Cardiac muscle cell (in vitro differentiated cells and primary cell): ENCODE results near the gene SCAMP5. TPM values are rescaled to one million over a fixed set of nuclear protein-coding genes. Genes with fewer than 3 reads are reported as not detected.

Source experiments
- DNase-seq, 2 donors: peaks; one replicate each; pipeline versions ENCODE4 v3.0.0 to v3.0.0-alpha.2; 2010 to 2017; ENCODE audit warnings: low read depth in 1 of 2, low spot score in 1 of 2
- H3K27ac ChIP-seq: fragments of 200-600 bp; sonication (generic); 2 replicates; pipeline ENCODE4 v1.5.1; 2016
- H3K27me3 ChIP-seq: fragments of 200-600 bp; sonication (generic); 2 replicates; pipeline ENCODE4 v1.6.0; 2016; ENCODE audit warnings: control low read depth
- H3K36me3 ChIP-seq: fragments of 200-600 bp; sonication (generic); 2 replicates; pipeline ENCODE4 v1.5.1; 2016; ENCODE audit warnings: control low read depth
- H3K4me1 ChIP-seq: fragments of 200-600 bp; sonication (generic); 2 replicates; pipeline ENCODE4 v1.8.1; 2017; ENCODE audit warnings: low read depth, mild to moderate bottlenecking, mixed run types
- H3K4me3 ChIP-seq: fragments of 200-600 bp; sonication (generic); 2 replicates; pipeline ENCODE4 v1.5.1; 2016; ENCODE audit warnings: mild to moderate bottlenecking
- H3K9me3 ChIP-seq: fragments of 200-600 bp; sonication (generic); 2 replicates; pipeline ENCODE4 v1.5.1; 2017; ENCODE audit warnings: low read depth, mild to moderate bottlenecking, control low read depth
- polyA plus RNA-seq: library from polyadenylated mRNA; unstranded; fragments of >200 nt; fragmentation: Nextera tagmentation; extraction: Ambion mirVana; gene quantifications from 2 replicates; pipeline ENCODE4 v1.2.1, GENCODE V29; 2016
- total RNA-seq: library from RNA; depleted of rRNA; stranded (reverse); fragments of >200 nt; gene quantifications from 2 replicates; pipeline ENCODE4 v1.2.3, GENCODE V29; 2016
- TF ChIP-seq, protein P1 (sequence below): IDR thresholded peaks from 2 replicates; pipeline ENCODE4 v1.5.1; 2012; ENCODE audit warnings: low read depth, mild to moderate bottlenecking, low read length

The SCAMP5 gene
- total and polyA plus RNA-seq, 2 experiments from 2014 or later: 3.3 to 5.8 TPM

DNA sequence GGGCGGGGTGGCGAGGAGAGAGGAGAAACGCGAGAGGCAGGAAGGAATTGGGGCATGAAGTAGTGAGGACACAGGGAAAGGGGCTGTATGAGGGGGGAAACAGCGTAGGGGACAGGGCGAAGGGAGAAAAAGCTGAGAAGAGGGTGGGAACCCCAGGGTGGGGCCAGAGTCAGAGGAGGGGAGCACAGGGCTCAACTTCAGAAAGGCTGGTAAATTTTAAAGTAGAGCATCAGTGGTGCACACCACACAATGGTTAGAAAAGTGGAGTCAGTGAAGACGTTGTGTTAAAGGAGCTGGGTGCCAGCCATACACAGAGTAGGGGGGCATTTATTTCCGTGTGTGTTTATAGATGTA lies 35.8 kb upstream of the SCAMP5 start:
- no peak overlapping the region for H3K27ac ChIP-seq
- H3K4me3 ChIP-seq: peak overlapping the region; percentile 13
- peaks cover 38% of the 10 kb centered on the region for H3K27me3 ChIP-seq
- H3K4me1 ChIP-seq: peaks cover 17% of the 10 kb centered on the region
- no peak for DNase-seq
- TF ChIP-seq, protein P1, sequence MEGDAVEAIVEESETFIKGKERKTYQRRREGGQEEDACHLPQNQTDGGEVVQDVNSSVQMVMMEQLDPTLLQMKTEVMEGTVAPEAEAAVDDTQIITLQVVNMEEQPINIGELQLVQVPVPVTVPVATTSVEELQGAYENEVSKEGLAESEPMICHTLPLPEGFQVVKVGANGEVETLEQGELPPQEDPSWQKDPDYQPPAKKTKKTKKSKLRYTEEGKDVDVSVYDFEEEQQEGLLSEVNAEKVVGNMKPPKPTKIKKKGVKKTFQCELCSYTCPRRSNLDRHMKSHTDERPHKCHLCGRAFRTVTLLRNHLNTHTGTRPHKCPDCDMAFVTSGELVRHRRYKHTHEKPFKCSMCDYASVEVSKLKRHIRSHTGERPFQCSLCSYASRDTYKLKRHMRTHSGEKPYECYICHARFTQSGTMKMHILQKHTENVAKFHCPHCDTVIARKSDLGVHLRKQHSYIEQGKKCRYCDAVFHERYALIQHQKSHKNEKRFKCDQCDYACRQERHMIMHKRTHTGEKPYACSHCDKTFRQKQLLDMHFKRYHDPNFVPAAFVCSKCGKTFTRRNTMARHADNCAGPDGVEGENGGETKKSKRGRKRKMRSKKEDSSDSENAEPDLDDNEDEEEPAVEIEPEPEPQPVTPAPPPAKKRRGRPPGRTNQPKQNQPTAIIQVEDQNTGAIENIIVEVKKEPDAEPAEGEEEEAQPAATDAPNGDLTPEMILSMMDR: no peak
- no peaks in the 10 kb centered on the region for H3K36me3 ChIP-seq
- no peaks in the 10 kb centered on the region for H3K9me3 ChIP-seq

DNA sequence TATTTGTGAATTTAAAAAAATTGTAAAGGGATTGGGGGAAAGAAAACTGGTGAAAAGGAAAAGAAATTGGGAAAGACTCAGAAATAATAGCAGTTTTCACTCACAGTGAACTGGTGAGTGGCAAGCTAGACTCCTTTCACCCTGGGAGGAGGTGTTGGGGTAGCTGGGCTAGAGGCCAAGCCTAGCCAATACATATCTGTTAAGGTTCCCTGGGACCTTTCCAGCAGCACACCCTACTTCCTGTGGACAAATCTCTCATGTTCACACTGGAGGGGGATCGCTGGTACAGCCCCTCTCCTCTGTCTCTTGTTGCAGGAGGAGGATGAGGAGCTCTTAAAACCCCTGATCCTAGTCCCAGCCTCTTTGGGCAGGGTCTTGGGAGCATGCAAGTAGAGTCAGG lies 35.1 kb upstream of the SCAMP5 start:
- H3K36me3 ChIP-seq: no peaks in the 10 kb centered on the region
- H3K4me3 ChIP-seq: no peak overlapping the region
- H3K9me3 ChIP-seq: no peaks in the 10 kb centered on the region
- TF ChIP-seq, protein P1: no peak
- no peak for DNase-seq
- peaks cover 10% of the 10 kb centered on the region for H3K4me1 ChIP-seq
- H3K27me3 ChIP-seq: peaks cover 38% of the 10 kb centered on the region
- H3K27ac ChIP-seq: no peak overlapping the region

DNA sequence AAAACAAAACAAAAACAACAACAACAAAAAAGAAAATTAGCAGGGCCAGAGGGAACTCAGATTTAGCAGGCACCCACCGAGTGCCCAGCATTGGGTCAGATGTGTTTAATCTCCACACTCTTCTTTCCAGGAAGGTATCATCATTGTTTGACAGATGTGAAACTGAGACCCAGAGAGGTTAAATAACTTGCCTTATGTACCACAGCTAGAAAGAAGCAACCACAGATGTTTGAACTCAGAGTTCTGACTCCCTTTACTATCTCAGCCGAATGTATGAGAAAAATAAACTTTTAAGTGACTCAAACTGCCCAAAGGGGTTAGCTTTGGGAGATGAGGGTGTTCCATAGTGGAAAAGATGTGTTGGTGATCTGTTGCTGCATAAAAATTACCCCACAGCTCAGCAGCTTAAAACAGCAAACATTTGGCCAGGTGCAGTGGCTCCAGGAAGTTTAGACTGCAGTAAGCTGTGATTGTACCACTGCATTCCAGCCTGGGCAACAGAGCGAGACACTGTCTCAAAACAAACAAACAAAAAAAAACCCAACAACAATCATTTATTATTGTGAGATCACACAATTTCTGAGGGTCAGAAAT lies 34.3 kb upstream of the SCAMP5 start:
- TF ChIP-seq, protein P1: no peak
- no peak overlapping the region for H3K4me3 ChIP-seq
- H3K9me3 ChIP-seq: no peaks in the 10 kb centered on the region
- no peaks in the 10 kb centered on the region for H3K36me3 ChIP-seq
- H3K27ac ChIP-seq: no peak overlapping the region
- no peak for DNase-seq
- peaks cover 38% of the 10 kb centered on the region for H3K27me3 ChIP-seq
- H3K4me1 ChIP-seq: peaks cover 4% of the 10 kb centered on the region

DNA sequence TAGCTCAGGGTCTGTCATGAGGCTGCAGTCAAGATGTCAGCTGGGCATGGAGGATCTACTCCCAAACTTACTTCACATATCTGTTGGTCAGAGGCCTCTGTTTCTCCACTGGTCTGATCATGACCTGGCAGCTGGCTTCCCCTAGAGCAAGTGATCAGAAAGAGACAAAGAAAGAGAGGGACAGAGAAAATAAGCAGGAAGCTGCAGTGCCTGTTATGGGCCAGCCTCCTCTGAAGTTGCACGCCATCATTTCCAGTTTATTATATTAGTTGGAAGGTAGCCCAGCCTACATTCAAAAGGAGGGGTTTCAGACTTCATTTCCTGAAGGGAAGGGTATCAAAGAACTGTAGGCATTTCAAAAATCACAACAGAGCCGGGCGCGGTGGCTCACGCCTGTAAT lies 33.7 kb upstream of the SCAMP5 start:
- H3K27me3 ChIP-seq: peaks cover 38% of the 10 kb centered on the region
- H3K9me3 ChIP-seq: no peaks in the 10 kb centered on the region
- H3K36me3 ChIP-seq: no peaks in the 10 kb centered on the region
- TF ChIP-seq, protein P1: no peak
- no peak overlapping the region for H3K4me3 ChIP-seq
- H3K4me1 ChIP-seq: peaks cover 4% of the 10 kb centered on the region
- DNase-seq: no peak
- H3K27ac ChIP-seq: no peak overlapping the region

DNA sequence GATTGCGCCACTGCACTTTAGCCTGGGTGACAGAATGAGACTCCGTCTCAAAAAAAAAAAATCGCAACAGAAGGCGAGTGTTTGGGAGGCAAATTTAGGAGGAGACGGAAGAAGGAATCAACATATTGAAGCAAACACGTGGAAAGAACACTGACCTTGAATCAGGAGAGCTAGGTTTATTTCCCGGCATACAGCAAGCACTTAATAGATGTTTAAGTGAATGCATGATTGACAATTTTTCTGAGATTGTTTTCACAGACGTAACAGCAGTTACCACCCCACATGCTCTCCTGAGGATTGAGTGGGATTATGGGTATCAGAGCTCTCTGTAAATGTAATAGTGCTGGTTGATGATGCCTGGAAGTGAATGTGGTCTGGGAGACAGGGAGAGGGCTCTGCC lies 33.1 kb upstream of the SCAMP5 start:
- no peak for DNase-seq
- peaks cover 37% of the 10 kb centered on the region for H3K27me3 ChIP-seq
- H3K4me3 ChIP-seq: no peak overlapping the region
- no peaks in the 10 kb centered on the region for H3K9me3 ChIP-seq
- H3K4me1 ChIP-seq: peaks cover 4% of the 10 kb centered on the region
- H3K27ac ChIP-seq: no peak overlapping the region
- TF ChIP-seq, protein P1: no peak
- no peaks in the 10 kb centered on the region for H3K36me3 ChIP-seq
